Activated CD8-positive, alpha-beta T cell treated with anti-CD3 and anti-CD28 coated beads for 36 hours (primary cell): Measurements from ENCODE around the gene PRR15L. TPM values are rescaled to one million over a fixed set of nuclear protein-coding genes. Genes with fewer than 3 reads are reported as not detected.
"Not testable (repeated sequence)": the region's sequence is repeated elsewhere in the genome, so short reads cannot be mapped to it uniquely, and the experiment has no call there.

Experiments
- ATAC-seq: fragments of 200-7000 bp; cut with Tn5 transposase; one replicate; pipeline ENCODE4 v1.10.0; 2021; ENCODE audit warnings: mild to moderate bottlenecking, moderate library complexity
- CTCF ChIA-PET: fragments of 350-600 bp; sonication (Branson Sonifier 250); formaldehyde crosslinking; loops from one replicate; lab custom pipeline; 2021; ENCODE audit warnings: antibody characterized with exemption; lab: Charles Lee
- POLR2A ChIA-PET: fragments of 350-600 bp; sonication (Branson Sonifier 250); formaldehyde crosslinking; loops from one replicate; lab custom pipeline; 2021; ENCODE audit warnings: antibody characterized with exemption; lab: Charles Lee
- DNase-seq: peaks from one replicate; pipeline ENCODE4 v3.0.0-alpha.2; 2020
- H3K27ac Mint-ChIP-seq: one replicate; pipeline ENCODE4 v1.8.0; 2021; ENCODE audit warnings: mild to moderate bottlenecking, mixed read lengths
- H3K27me3 Mint-ChIP-seq: one replicate; pipeline ENCODE4 v1.8.0; 2021; ENCODE audit warnings: mixed read lengths
- H3K36me3 Mint-ChIP-seq: one replicate; pipeline ENCODE4 v1.8.0; 2021; ENCODE audit warnings: low read depth, mixed read lengths
- H3K4me1 Mint-ChIP-seq: one replicate; pipeline ENCODE4 v1.8.0; 2021; ENCODE audit warnings: low read depth, mixed read lengths
- H3K4me3 Mint-ChIP-seq: one replicate; pipeline ENCODE4 v1.8.0; 2021; ENCODE audit warnings: mild to moderate bottlenecking, moderate library complexity, mixed read lengths
- H3K9me3 Mint-ChIP-seq: one replicate; pipeline ENCODE4 v1.8.0; 2021; ENCODE audit warnings: mixed read lengths
- CTCF ChIP-seq: fragments of 200-600 bp; IDR thresholded peaks from one replicate; pipeline ENCODE4 v1.8.0; 2022; ENCODE audit warnings: antibody characterized with exemption, mild to moderate bottlenecking
- intact Hi-C: fragments of 100-400 bp; cut with micrococcal nuclease; formaldehyde crosslinking; loops from one replicate; pipeline ENCODE4 v1.10.0; 2022
- total RNA-seq, 2 experiments: library from RNA; stranded (reverse); gene quantifications; one replicate each; pipeline ENCODE4 v1.2.3, GENCODE V29; 2021

PRR15L gene
- total RNA-seq, 2 experiments from 2014 or later = not detected

GRCh38 chr17:47989159-47989558 is 31.5 kb upstream of the PRR15L start:
- no peak for TF ChIP-seq CTCF
- Mint-ChIP-seq H3K9me3 (no peaks in the 10 kb centered on the region), H3K27me3 (no peaks in the 10 kb centered on the region), H3K4me1 (no peaks in the 10 kb centered on the region), H3K4me3 (no peak overlapping the region), H3K27ac (no peak overlapping the region), H3K36me3 (peaks cover 2% of the 10 kb centered on the region)
- ChIA-PET CTCF (interaction anchor here (3.2 to 4.4 kb wide), 2 partner anchors 11 to 19 kb away, joined by 12 to 19 read pairs; partner anchors contain the start of gene CDK5RAP3), POLR2A (interaction anchor here (0.9 kb wide), 1 partner anchor 24 kb away, joined by 3 read pairs; no protein-coding TSS in a partner anchor)
- ATAC-seq = no peak
- no peak for DNase-seq
- intact Hi-C loops = no loop called here

GRCh38 chr17:47988445-47988844 is 30.8 kb upstream of the PRR15L start:
- H3K4me3 Mint-ChIP-seq, POLR2A ChIA-PET, ATAC-seq, H3K27me3 Mint-ChIP-seq, H3K27ac Mint-ChIP-seq, H3K9me3 Mint-ChIP-seq, H3K4me1 Mint-ChIP-seq, H3K36me3 Mint-ChIP-seq, DNase-seq, intact Hi-C loops: not testable (repeated sequence)
- CTCF ChIA-PET = interaction anchor here (3.2 to 4.4 kb wide), 2 partner anchors 10 to 18 kb away, joined by 12 to 19 read pairs; partner anchors contain the start of gene CDK5RAP3

GRCh38 chr17:47987240-47987835 is 29.7 kb upstream of the PRR15L start:
- no peak for TF ChIP-seq CTCF
- ChIA-PET POLR2A (no interaction called here), CTCF (interaction anchor here (1.1 to 4.4 kb wide), 3 partner anchors 9 to 93 kb away, joined by 3 to 19 read pairs (median 12); partner anchors contain the start of gene CDK5RAP3)
- peaks cover 13% of the 10 kb centered on the region for H3K36me3 Mint-ChIP-seq
- DNase-seq = no peak
- H3K4me3 Mint-ChIP-seq = no peak overlapping the region
- no peak overlapping the region for H3K27ac Mint-ChIP-seq
- no peaks in the 10 kb centered on the region for H3K27me3 Mint-ChIP-seq
- no peaks in the 10 kb centered on the region for H3K9me3 Mint-ChIP-seq
- H3K4me1 Mint-ChIP-seq = no peaks in the 10 kb centered on the region
- intact Hi-C loops = no loop called here
- ATAC-seq = no peak

GRCh38 chr17:47986520-47986919 is 28.8 kb upstream of the PRR15L start:
- Mint-ChIP-seq H3K36me3 (peaks cover 13% of the 10 kb centered on the region), H3K9me3 (no peaks in the 10 kb centered on the region), H3K4me1 (no peaks in the 10 kb centered on the region), H3K27ac (no peak overlapping the region), H3K4me3 (no peak overlapping the region), H3K27me3 (no peaks in the 10 kb centered on the region)
- no peak for TF ChIP-seq CTCF
- POLR2A ChIA-PET = no interaction called here
- CTCF ChIA-PET = interaction anchor here (0.9 to 4.4 kb wide), 4 partner anchors 8 to 94 kb away, joined by 3 to 19 read pairs (median 8); partner anchors contain the start of gene CDK5RAP3
- intact Hi-C loops = no loop called here
- no peak for ATAC-seq
- no peak for DNase-seq

GRCh38 chr17:47983492-47984223 is 26.0 kb upstream of the PRR15L start:
- CTCF ChIA-PET = interaction anchor here (1.2 to 1.9 kb wide), 3 partner anchors 10 to 34 kb away, joined by 3 to 12 read pairs (median 6); partner anchors contain the start of gene CDK5RAP3
- H3K9me3 Mint-ChIP-seq = no peaks in the 10 kb centered on the region
- intact Hi-C loops = no loop called here
- ATAC-seq = no peak
- no peak overlapping the region for H3K27ac Mint-ChIP-seq
- no peaks in the 10 kb centered on the region for H3K27me3 Mint-ChIP-seq
- no peak for DNase-seq
- H3K4me1 Mint-ChIP-seq = no peaks in the 10 kb centered on the region
- TF ChIP-seq CTCF = no peak
- peaks cover 26% of the 10 kb centered on the region for H3K36me3 Mint-ChIP-seq
- POLR2A ChIA-PET = interaction anchor here (1.2 to 1.6 kb wide), 3 partner anchors 12 to 34 kb away, joined by 3 to 4 read pairs (median 4); partner anchors contain the start of gene CDK5RAP3
- no peak overlapping the region for H3K4me3 Mint-ChIP-seq
